NOMO-1 (cell line): ENCODE measurements around the gene ATP2B2.

ENCODE experiments used
- DNase-seq, 2 experiments: peaks; one replicate each; lab custom pipeline; 2025; ENCODE audit not compliant: unreplicated experiment in 2 of 2; lab: John Stamatoyannopoulos, UW

Gene ATP2B2

DNA sequence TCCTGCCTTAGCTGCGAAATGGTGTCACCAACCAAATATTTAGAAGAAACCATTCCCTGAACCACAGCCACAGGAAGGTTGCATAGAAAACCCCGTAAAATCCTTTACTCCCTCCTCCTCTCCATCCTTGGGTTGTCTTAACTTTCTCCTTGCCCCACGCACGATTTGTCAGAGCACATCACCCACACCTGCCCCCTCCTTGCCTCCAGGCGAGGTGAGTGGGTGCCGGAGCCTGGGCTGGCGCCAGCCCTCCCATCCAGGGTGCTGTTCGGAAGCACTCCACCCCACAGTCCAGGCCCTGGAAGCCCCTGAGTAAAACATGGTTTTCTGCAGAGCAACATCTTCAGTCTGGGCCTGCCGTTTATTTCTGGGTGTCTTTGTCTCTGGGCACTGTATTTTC is 216.3 kb downstream of the ATP2B2 start:
- DNase-seq: no peak

DNA sequence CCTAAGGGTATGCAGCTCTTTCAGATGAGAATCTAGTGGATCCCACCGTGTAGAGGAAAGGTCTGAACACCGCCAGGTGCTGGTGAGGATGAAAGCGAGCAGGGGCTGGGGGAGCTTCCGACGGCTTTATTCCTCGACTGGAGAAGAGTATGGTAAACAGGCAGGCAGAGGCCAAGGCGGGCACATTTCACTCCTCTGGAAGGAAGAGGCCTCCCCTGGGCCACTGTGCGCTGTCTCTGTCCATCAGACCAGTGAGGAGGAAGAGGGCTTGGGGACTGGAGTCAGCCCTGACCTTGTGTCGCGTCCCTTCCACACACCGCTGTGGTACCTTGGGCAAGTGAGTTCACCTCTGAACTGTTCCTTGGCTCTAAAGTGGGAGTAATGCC is 216.8 kb downstream of the ATP2B2 start:
- DNase-seq: no peak

DNA sequence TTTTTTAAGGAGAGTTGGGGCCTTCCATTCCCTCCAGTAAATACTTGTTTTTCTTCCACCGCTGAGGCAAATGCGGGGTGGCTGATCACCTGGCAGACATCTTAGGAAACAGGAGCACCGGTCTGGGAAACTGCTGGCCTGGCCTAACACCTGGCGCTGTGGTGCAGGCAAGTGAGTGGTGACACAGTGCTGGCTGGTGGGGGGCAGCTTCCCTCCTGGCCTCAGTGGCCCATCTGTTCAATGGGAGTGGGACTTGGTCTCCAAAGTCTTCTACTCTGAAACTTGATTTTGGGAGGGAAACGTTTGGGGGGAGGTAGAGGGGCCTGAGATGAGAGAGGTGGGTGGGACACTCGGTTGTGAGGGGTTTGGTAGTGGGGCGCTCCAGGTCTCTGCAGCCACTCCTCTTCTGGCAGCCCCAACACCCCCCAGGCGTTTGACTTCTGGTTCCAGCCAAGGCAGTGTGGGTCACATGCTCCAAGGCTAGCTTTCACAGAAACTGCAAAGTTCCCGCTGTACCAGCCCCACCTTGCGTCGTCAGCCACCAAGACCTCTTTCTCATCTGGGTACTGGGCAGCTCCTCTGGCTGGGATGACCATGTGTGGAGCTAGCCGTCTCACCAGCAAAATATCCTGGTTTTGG is 217.3 kb downstream of the ATP2B2 start:
- no peak for DNase-seq

DNA sequence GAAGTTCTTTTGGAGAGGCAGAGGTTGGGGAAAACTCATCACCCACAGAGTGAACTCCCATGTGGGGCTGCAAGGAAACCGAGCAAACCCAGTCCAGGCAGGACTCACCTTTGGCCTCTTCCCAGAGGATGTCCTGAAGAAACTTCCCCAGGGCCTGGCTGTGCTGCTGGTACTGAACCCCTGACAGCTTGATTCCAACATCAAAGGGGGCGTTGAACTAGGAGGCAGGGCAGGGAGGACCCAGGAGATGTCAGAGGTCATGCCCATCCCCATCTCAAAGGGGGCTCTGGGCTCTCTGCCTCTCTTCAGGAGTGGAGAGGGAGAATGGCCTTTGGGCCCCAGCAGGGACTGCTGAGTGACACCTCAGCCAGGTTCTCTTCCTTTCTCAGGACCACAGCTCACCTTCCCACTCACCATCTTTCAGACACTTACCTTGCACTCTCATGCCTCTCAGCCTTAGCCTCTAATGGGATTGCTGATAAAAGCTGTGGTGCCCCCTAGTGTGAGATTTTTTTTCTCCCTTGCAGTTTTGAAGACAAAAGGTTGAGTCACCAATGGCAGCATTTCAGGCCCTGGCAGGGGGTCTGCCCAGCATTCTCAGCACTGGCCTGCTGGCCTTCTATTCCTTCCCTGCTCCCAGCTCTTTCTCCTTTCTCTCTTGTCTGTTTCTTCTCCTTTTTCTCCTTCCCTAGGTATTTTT is 218.6 kb downstream of the ATP2B2 start:
- no peak for DNase-seq

DNA sequence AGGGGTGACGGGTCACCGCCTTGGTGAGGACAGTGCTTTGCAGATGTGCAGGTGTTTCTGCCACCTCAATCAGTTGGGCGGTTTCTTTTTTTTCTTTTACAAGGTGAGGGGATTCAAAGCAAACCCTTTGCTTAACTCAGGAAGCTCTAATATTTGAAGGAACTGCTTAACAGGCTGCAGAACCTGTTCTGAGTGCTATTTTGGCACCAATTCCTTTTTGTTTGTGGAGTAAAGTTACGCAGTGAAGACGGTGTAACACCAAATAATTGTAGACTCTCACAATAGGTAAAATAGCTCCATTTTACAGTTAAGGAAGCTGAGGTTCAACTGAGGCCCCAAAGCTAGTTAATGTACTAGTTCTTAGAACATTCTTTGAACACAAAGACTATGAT is 219.3 kb downstream of the ATP2B2 start:
- DNase-seq: no peak

DNA sequence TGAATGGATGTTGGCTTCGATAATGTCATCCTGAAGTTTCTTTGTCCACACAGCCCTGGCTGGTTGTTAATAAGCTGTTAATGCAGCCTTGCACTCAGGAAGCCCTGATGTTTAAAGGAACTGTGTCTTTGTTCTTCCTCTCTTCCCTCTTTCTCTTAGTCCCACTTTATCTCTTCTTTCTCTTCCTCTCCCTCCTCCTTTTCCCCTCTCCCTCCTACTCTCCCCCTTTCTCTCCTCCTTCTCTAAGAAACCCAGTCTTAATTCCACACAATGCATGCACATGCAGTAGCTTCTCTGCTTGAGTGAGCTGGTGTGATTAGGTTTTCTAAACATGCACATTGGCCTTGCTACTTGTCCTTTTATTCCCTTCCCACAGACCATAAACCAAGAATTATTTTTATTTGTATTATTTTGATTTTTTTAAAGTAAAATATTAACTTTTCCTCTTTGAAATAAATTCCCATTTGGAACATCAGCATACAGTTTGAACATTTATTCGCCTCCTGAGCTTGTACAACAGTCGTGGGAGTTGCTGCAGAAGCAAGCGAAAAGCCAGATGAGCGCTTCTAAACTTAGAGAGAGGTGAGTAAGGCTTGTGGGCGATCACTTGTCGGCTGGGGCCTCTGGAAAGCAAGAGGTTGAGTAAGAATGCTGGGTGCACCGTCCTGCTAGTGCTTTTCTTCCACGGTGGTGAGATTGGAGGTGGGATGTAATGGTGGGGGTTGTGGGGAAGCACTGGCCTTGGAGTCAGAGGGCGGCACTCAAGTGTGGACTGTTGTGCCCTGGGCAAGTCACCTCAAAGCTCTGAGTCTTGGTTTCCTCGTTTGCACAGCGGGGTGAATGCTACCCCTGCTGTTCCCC is 219.9 kb downstream of the ATP2B2 start:
- DNase-seq: no peak

DNA sequence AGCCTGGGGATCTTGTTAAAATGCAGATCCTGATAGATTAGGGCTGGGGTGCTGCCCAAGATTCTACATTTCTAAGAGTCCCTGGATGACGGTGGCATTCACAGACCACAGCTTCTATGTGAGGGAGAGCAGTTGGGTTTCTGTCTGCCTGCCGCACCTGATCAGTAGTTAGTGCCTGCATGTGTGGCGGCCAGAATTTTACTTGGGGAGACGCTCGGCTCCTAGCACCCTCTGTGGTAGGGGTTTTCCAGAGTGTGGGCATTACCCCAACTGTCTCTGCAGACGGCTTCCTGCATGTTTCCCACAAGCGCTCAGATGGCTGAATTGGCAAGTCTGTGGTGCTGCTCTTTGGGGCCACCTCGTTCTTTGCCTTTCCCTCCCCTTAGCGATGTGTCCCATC is 220.9 kb downstream of the ATP2B2 start:
- DNase-seq: no peak

DNA sequence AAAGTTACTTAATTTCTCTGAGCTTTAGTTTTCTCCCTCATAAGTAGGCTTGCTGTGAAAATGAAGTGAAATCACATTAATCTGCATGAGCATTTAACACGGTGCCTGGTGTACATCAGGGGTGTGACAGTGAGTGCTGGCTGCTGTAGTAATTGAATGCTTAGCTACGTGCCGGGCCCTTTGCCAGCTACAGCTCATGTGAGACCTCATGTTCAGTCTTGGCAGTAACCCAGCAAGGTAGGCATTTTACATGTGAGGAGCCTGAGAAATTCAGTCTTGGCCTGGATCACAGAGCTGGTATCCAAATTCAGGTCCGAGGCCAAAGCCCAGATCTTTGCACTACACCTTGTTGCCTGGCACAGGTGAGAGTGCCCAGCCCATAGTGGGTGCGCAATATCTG is 221.7 kb downstream of the ATP2B2 start:
- DNase-seq: no peak

DNA sequence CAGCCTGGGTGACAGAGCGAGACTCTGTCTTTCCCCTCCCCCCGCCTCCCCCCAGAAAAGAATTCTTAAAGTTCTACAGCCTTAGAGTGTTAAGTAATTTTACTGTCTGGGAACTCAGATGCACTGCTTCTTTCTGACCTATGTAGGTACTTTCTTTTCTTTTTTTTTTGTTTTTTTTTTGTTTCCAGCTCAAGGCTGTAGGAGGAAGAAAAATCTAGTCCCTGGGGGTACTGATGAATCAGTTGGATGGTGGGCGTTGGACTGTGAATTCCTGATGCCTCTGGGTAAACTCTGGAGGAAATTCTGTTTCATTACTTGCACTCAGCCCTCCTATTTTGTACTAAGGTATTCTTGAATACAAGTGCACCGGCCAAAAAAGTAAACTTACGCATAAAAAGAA is 223.4 kb downstream of the ATP2B2 start:
- no peak for DNase-seq

DNA sequence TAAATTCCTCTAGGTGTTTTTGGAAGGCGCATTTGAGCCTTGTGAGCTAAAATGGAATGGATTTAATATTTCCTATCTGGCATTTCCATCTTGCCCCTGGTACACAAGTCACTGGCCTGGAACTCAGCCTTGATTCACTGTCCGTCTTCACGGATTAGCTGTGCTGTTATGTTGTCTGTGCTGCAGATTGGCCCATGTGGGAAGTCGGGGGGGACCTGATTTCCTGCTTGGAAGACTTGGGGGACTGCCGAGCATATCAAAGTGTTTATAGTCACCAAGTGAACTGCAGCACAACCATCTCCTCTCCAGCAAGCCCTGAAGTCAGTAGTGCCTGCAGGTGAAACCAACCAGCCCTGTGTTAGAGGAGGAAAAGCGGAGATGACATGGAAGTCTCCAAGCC is 224.8 kb downstream of the ATP2B2 start:
- DNase-seq: no peak

DNA sequence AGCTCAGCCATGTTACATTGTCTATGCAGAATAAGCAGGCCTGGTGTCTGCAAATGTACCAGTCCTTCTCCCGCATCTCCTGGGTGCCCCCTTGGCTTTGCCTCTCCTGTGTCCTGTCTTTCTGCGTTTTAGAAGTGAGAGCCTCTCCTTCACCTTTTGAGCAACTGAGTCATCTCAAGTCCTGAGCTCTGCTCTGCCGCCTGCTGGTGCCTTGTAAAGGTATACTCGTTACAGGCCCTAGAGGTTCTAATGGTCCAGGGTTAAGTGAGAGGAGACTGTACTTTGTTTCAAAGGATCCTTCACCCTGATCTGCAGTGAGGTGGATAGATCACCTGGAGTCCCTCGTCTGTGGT is 225.2 kb downstream of the ATP2B2 start:
- no peak for DNase-seq

DNA sequence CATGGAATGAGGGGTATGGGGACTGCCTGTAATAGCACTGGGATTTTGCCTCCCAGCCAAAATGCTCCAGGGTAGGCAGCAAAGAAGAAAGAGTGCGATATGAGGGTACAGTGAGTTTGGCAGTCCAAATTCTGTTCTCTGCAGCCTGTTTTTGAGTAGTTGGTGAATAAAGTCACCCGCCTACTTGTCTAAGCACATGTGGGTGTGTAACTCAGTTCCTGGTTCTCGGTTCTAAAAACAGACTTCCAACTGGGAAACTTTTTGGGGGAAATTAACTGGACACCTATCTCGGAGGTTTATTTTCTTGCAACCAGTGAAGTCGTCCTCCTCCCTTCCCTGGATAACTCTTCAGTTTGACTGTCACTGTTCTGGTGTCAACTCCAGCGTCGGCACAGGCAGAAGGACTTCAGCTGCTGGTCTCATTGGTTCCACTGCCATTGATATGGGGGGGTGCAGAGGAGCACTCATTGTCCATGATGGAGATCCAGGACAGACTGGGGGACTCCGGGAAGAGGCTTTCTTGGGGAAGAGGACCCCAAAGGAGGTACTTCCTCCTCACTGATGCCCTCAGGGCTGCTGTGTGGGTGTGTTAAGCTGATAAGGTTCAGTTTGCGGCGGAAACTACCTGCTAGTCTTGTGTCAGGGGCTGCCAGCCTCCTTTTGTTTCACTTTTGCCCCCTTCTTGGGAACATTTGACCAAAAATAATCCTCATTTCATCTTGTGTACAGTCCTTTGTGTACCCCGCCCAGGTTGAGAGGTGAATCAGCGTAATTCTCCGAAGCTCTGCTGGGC is 225.8 kb downstream of the ATP2B2 start:
- DNase-seq: no peak

DNA sequence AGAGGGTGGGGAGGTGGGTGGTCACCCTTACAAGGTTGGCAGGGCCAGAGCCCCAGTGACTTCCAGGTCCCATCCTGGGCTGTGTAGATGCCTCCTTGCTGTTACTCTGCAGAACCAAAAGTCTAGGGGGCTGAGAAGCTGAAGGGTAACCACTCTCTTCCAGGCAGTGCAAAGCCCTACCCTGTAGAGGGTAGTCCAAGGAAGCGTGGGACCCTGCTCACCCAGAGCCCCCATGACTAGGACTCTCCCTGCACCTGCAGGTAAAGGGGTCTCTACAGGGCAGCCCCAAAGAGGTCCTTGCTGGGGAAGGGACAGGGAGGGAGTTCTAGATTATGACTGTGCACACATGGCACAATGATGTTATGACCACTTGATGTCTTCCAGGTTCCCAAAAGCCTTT is 226.9 kb downstream of the ATP2B2 start:
- no peak for DNase-seq

DNA sequence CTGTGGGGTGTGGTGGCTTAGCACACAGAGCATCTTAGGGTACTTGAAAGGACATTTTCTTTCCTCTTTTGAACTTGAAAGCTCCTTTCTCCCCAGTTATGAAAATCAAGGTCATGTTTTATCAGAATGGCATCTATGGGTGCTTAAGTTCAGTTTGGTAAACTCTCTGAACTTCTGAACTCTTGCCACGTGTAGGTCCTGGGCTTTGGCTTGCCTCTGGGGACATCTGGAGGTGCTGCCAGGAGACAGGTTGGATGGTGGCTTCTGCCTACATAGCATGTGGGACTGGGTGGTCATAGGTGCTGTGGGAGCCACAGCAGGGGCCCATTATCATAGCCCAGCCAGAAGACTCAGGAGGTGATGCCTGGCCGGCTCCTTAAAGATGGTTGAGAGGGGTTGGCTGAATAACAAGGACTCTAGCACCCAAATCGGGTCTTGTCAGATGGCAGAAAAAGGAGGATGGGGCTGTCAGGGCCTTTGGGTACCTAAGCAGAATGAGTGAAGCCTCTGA is 228.2 kb downstream of the ATP2B2 start:
- no peak for DNase-seq

DNA sequence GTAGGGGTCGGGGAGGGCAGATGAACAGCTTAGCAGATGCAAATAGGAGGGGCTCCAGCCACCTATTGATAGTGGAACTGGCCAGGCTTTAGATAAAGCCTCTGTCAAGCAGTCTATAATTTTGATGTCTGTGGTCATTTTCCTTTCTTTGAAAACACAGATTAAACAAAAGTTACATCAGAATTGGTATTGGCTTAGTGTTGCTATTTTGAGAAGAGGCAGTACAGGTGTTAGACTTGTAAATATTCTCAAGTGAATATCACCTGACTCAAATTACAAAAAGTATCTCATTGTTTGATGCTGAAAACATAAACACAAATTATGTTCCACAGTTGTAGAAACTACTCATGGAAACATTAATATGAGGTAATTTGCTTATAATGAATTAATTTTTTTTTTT is 230.8 kb downstream of the ATP2B2 start:
- no peak for DNase-seq
